BE2C (cell line): ENCODE results near the gene CCDC127.

ENCODE experiments used
- DNase-seq: peaks from one replicate; pipeline ENCODE4 v3.0.0-alpha.2; 2020
- H3K27me3 ChIP-seq: fragments of 250-450 bp; sonication (Bioruptor Pico); 2 replicates; pipeline ENCODE4 v1.5.1; 2020; ENCODE audit warnings: mild to moderate bottlenecking
- H3K36me3 ChIP-seq: fragments of 250-450 bp; sonication (Bioruptor Pico); 2 replicates; pipeline ENCODE4 v1.5.1; 2020; ENCODE audit warnings: mild to moderate bottlenecking
- H3K4me1 ChIP-seq: fragments of 250-450 bp; sonication (Bioruptor Pico); 2 replicates; pipeline ENCODE4 v1.5.1; 2020
- H3K4me3 ChIP-seq: 2 replicates; pipeline ENCODE4 v1.5.1; 2011; ENCODE audit warnings: low read depth, low read length
- H3K9me3 ChIP-seq: fragments of 250-450 bp; sonication (Bioruptor Pico); 2 replicates; pipeline ENCODE4 v1.5.1; 2020
- CTCF ChIP-seq: IDR thresholded peaks from 2 replicates; pipeline ENCODE4 v1.5.1; 2012; ENCODE audit warnings: mild to moderate bottlenecking, low read depth, low read length

The CCDC127 gene

DNA sequence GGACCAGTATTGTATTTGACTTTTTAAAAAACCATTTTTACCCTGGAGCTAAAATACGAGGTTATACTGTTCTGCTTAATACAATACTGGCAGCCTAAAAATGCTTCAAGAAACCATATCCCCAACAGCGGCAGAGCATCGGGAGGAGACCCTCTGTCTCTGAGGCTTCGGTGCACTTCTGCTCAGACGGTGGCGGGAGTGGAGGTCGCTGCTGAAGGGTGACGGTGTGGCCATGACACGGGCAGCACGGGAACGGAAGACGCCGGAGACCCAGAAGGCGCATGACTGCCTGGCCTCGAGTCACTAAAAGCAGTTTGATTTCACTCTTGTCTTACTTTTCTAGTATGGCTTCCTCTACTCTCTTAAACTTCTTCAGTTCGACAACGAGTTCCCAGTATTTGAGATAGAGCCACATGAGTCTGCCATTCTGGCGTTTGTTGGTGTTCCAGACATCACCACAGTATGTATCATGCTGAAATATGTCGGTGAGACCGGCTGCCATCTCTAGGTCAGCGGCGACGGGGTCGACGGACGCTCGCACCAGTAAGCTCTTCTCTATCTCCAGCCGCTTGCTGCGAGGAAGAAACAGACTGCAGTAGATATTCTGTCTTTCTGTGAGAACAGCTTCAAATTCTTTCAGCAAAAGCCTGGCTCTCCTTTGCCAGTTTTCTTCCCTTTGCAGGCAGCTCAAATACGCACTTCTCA, 12.8 kb downstream of the CCDC127 start:
- no peak for DNase-seq
- TF ChIP-seq CTCF = no peak
- Histone ChIP-seq H3K9me3 (no peaks in the 10 kb centered on the region), H3K4me3 (no peak overlapping the region), H3K4me1 (no peaks in the 10 kb centered on the region), H3K27me3 (no peaks in the 10 kb centered on the region), H3K36me3 (peaks cover 23% of the 10 kb centered on the region)

- no peak for TF ChIP-seq CTCF
- Histone ChIP-seq H3K4me3 (no peak overlapping the region), H3K27me3 (no peaks in the 10 kb centered on the region), H3K4me1 (no peaks in the 10 kb centered on the region), H3K9me3 (no peaks in the 10 kb centered on the region), H3K36me3 (peaks cover 23% of the 10 kb centered on the region)
- no peak for DNase-seq
These were observed 13.5 kb downstream of the CCDC127 start for GRCh38 chr5:204462-204861.

GRCh38 chr5:204001-204400, 14.0 kb downstream of the CCDC127 start:
- peaks cover 23% of the 10 kb centered on the region for H3K36me3 ChIP-seq

GRCh38 chr5:203246-203930, 14.6 kb downstream of the CCDC127 start:
- H3K36me3 ChIP-seq = peaks cover 23% of the 10 kb centered on the region

More at GRCh38 chr5:204001-204400, 14.0 kb downstream of the CCDC127 start:
- Histone ChIP-seq H3K27me3 (no peaks in the 10 kb centered on the region), H3K4me3 (no peak overlapping the region), H3K4me1 (no peaks in the 10 kb centered on the region), H3K9me3 (no peaks in the 10 kb centered on the region)
- no peak for DNase-seq
- no peak for TF ChIP-seq CTCF

DNA sequence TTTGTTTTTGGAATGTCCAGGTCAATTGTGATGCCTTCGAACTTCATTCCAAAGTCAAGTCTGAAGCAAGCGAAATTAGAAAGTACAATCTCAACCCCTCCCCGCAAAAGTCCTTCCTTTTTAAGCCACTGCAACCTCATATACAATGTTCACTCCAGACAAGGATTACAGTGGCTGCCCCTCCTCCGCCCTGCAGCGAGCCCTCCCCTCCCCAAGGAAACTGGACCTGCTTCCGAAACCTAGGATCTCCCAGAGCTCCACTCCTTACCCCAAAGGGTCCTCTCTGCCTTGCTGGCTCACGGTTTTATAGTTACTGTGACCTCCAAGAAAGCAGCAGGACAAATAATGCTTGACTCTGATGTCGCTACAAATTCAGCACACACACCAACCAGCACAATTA, 16.3 kb downstream of the CCDC127 start:
- Histone ChIP-seq H3K4me3 (no peak overlapping the region), H3K4me1 (no peaks in the 10 kb centered on the region), H3K9me3 (no peaks in the 10 kb centered on the region), H3K36me3 (peaks cover 23% of the 10 kb centered on the region), H3K27me3 (no peaks in the 10 kb centered on the region)
- no peak for TF ChIP-seq CTCF
- DNase-seq = no peak

More at GRCh38 chr5:203246-203930, 14.6 kb downstream of the CCDC127 start:
- Histone ChIP-seq H3K4me1 (no peaks in the 10 kb centered on the region), H3K4me3 (no peak overlapping the region), H3K27me3 (no peaks in the 10 kb centered on the region), H3K9me3 (no peaks in the 10 kb centered on the region)
- DNase-seq = no peak
- TF ChIP-seq CTCF = no peak

GRCh38 chr5:200985-201384, 17.0 kb downstream of the CCDC127 start:
- Histone ChIP-seq H3K4me1 (no peaks in the 10 kb centered on the region), H3K27me3 (no peaks in the 10 kb centered on the region), H3K4me3 (no peak overlapping the region), H3K9me3 (no peaks in the 10 kb centered on the region), H3K36me3 (peaks cover 20% of the 10 kb centered on the region)
- no peak for TF ChIP-seq CTCF
- no peak for DNase-seq
